ENCODE data around the gene DSCAM. TPM values are rescaled to one million over a fixed set of nuclear protein-coding genes. Genes with fewer than 3 reads are reported as not detected.

DSCAM gene
- total RNA-seq, 1 experiment from 2014 or later = 0.13 TPM

- TF ChIP-seq E2F5 (CRISPR knock-in tag; IDR thresholded peaks at IDR 0.05) = no peak
- no peak for TF ChIP-seq ATF6 (CRISPR knock-in tag; IDR thresholded peaks at IDR 0.05)
- no peak for TF ChIP-seq EMX1 (CRISPR knock-in tag; IDR thresholded peaks at IDR 0.05)
- no peak for TF ChIP-seq TEAD1 (CRISPR knock-in tag; IDR thresholded peaks at IDR 0.05)
- TF ChIP-seq CDX4 (CRISPR knock-in tag; IDR thresholded peaks at IDR 0.05; ENCODE audit: borderline replicate concordance) = no peak
- no peak for TF ChIP-seq AFF4 (CRISPR knock-in tag; IDR thresholded peaks at IDR 0.05; ENCODE audit: borderline replicate concordance)
- no peak for TF ChIP-seq GRHL2 (CRISPR knock-in tag; IDR thresholded peaks at IDR 0.05; ENCODE audit: insufficient replicate concordance, severe bottlenecking)
These were observed 497.4 kb downstream of the DSCAM start (continued) for GRCh38 chr21:40349591-40349990.

GRCh38 chr21:40345711-40346321 is 501.1 kb downstream of the DSCAM start:
- Mint-ChIP-seq H3K36me3 (no peaks in the 10 kb centered on the region), H3K4me1 (peaks cover 5% of the 10 kb centered on the region; the same call in 1 of the 2 replicates), H3K27ac (no peak overlapping the region), H3K27me3 (ENCODE audit: low read depth) (no peaks in the 10 kb centered on the region), H3K4me3 (no peak overlapping the region), H3K9me3 (no peaks in the 10 kb centered on the region)
- DNase-seq (ENCODE audit: low spot score) (no peak), ATAC-seq (no peak)
- CTCF ChIA-PET = interaction anchor here (0.7 kb wide), 1 partner anchor 41 kb away, joined by 3 read pairs; no protein-coding TSS in a partner anchor
- TF ChIP-seq SP1 (CRISPR knock-in tag; conservative IDR thresholded peaks at IDR 0.05) (no peak), MLX (CRISPR knock-in tag; IDR thresholded peaks at IDR 0.05) (no peak), ZNF532 (CRISPR knock-in tag; IDR thresholded peaks at IDR 0.05; ENCODE audit: borderline replicate concordance) (no peak), KAT7 (CRISPR knock-in tag; IDR thresholded peaks at IDR 0.05; ENCODE audit: borderline replicate concordance) (no peak), GRHL2 (CRISPR knock-in tag; IDR thresholded peaks at IDR 0.05; ENCODE audit: insufficient replicate concordance, severe bottlenecking) (no peak), ATF1 (CRISPR knock-in tag; IDR thresholded peaks at IDR 0.05) (no peak), ZNF317 (CRISPR knock-in tag; IDR thresholded peaks at IDR 0.05; ENCODE audit: borderline replicate concordance, low read depth) (no peak), NR3C1 (CRISPR knock-in tag; conservative IDR thresholded peaks at IDR 0.05; ENCODE audit: low read depth) (no peak), SMAD3 (CRISPR knock-in tag; IDR thresholded peaks at IDR 0.05; ENCODE audit: borderline replicate concordance) (no peak), HMGXB4 (CRISPR knock-in tag; IDR thresholded peaks at IDR 0.05) (no peak)
- POLR2A ChIA-PET = no interaction called here
